NCI-H1092 (cell line): ENCODE data around the gene KLF11.
"Not testable (repeated sequence)": the region's sequence is repeated elsewhere in the genome, so short reads cannot be mapped to it uniquely, and the experiment has no call there.

ENCODE experiments used
- DNase-seq: peaks from one replicate; lab custom pipeline; 2025; lab: John Stamatoyannopoulos, UW

Gene KLF11

GRCh38 chr2:10009811-10010781, 33.3 kb upstream of the KLF11 start:
- no peak for DNase-seq

DNA sequence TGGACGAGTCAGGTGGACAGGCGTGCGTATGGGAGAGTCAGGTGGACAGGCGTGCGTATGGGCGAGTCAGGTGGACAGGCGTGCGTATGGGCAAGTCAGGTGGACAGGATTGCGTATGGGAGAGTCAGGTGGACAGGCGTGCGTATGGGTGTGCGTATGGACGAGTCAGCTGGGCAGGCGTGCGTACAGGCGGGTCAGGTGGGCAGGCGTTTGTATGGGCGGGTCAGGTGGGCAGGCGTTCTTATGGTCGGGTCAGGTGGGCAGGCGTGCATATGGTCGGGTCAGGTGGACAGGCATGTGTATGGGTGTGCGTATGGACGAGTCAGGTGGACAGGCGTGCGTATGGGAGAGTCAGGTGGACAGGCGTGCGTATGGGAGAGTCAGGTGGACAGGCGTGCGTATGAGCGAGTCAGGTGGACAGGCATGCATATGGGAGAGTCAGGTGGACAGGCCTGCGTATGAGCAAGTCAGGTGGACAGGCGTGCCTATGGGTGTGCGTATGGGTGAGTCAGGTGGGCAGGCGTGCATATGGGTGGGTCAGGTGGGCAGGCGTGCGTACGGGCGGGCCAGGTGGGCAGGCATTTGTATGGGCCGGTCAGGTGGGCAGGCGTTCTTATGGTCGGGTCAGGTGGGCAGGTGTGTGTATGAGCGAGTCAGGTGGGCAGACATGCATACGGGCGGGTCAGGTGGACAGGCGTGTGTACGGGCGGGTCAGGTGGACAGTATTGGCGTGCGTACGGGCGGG, 32.3 kb upstream of the KLF11 start:
- not testable (repeated sequence) for DNase-seq

- DNase-seq, result not testable (repeated sequence)
Measured at GRCh38 chr2:10011606-10012325, 31.6 kb upstream of the KLF11 start.

- not testable (repeated sequence) for DNase-seq
Measured at GRCh38 chr2:10012366-10012962, 30.9 kb upstream of the KLF11 start.

GRCh38 chr2:10012963-10013461, 30.3 kb upstream of the KLF11 start:
- DNase-seq, result no peak

DNA sequence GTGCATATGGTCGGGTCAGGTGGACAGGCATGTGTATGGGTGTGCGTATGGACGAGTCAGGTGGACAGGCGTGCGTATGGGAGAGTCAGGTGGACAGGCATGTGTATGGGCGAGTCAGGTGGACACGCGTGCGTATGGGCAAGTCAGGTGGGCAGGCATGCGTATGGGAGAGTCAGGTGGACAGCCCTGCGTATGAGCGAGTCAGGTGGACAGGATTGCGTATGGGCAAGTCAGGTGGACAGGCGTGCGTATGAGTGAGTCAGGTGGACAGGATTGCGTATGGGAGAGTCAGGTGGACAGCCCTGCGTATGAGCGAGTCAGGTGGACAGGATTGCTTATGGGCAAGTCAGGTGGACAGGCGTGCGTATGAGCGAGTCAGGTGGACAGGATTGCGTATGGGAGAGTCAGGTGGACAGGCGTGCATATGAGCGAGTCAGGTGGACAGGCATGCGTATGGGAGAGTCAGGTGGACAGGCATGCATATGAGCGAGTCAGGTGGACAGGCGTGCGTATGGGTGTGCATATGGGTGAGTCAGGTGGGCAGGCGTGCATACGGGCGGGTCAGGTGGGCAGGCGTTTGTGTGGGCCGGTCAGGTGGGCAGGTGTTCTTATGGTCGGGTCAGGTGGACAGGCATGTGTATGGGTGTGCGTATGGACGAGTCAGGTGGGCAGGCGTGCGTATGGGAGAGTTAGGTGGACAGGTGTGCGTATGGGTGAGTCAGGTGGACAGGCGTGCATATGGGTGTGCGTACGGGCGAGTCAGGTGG, 29.5 kb upstream of the KLF11 start:
- DNase-seq, result not testable (repeated sequence)

- DNase-seq, result no peak
Measured at GRCh38 chr2:10014418-10015190, 28.7 kb upstream of the KLF11 start.

- not testable (repeated sequence) for DNase-seq
Measured at GRCh38 chr2:10015376-10015989, 27.9 kb upstream of the KLF11 start.

GRCh38 chr2:10016001-10016801, 27.1 kb upstream of the KLF11 start:
- no peak for DNase-seq

GRCh38 chr2:10016802-10017258, 26.5 kb upstream of the KLF11 start:
- DNase-seq, result no peak

DNA sequence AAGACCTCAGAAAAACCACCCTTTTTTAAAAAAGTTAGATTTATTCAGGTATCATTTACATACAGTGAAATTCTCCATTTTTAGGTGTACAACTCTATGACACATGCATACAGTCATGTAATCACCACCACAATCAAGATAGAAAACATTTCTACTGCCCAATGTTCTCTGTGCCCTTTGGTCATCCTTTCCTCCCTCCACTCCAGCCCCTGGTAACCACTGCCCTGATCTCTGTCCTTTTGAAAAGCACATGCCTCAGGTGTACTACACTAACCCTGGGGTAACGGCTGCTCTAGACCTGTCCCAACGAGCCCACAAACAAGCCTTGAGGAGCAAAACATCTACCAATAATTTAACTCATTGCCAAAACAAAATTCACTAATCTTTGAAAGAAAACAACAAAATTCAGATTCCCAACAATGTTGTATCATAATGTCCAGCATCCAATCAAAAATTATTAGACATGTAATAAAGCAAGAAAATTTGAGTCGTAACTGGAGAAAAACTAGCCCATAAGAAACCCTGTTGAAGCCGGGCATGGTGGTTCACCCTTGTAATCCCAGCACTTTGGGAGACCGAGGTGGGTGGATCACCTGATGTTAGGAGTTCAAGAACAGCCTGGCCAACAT, 25.9 kb upstream of the KLF11 start:
- no peak for DNase-seq

- no peak for DNase-seq
Measured at GRCh38 chr2:10019174-10019573, 24.2 kb upstream of the KLF11 start.

DNA sequence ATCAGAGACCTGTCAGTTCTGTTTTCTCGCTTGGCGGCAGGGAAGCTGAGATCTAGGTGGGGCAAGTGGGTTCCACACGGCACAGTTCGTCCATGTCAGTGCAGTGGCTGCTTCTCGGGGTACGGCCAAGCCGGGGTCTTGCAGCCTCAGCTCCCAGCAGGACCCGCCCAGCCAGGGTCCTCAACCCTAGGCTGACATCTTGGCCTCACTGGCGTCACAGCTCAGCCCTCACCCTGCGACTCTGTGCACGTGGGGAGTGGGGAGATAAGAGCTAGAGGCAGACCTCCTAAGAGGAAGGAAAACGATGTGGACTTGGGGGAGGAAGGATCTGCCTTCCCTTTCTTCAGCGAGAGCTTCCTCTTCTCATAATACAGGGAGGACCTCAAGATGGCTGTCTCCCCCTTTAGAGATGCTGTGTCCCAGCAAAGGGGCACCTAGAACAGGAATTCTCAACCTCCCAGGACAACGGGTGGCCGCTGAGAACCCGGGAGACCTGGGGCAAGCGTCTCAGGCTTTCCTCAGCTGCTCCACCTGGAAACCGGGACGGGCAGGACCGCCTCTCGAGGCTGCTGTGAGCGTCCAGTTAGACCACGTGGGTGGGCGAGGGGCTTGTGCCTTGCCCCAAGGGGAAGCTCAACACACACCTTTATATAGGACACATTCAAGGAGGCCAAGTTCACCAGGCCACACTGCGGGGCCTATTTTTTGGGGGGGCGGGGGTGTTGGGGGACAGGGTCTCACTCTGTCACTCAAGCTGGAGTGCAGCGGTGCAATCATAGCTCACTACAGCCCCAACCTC, 23.5 kb upstream of the KLF11 start:
- no peak for DNase-seq

DNA sequence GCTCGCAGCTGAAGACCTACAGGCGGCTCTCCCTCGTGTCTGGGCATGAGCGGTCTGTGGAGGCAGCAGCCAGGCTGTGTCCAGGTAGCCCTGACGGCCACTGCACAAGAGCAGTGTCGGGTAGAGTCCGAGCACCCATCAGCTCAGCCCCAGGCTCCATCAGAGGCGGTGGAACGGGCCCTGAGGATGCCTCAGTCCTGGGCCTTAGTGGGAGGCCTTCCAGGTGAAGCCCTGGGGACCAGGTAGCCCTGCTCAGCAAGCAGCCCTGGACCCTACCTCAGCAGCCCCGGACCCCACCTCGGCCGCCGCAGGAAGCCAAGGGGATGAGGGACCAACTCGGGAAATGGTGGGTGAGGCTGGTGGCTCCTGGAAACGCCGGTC, 21.3 kb upstream of the KLF11 start:
- no peak for DNase-seq

- no peak for DNase-seq
Measured at GRCh38 chr2:10022445-10022844, 20.9 kb upstream of the KLF11 start.

DNA sequence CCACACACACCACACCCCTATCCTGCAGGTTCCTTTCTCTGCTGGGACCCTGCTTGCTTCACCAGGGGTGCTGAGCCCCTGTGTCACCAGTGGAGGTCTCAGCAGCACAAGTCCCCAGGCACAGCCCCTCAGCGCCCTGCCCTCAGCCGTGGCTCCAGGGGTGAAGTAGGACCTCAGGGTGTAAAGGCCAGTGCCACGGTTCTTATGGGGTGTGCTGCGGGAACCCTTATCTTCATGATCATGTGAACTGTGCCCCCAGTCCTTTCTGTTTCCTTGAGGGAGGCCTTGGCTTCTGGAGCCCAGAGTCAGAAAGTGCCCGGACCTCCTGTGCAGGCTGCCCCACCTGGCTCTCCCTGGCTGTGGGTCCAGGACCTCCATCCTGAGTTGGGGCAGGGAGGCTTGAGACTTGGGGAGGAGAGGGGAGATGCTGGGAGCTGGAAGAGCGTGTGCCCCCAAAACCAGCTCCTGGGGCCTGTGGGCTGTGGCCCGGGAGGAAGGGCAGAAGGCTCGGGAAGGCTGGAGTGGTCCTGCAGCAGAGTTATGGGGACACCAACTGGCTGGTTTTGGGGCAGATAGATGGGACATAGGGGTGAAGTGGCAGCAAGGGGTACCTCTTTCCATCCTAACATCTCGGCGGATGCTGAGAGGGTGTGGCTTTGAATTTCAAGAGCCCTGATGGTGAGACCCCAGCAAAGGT, 20.2 kb upstream of the KLF11 start:
- no peak for DNase-seq
